Measurements from ENCODE around the gene NLGN1.

NLGN1 gene

DNA sequence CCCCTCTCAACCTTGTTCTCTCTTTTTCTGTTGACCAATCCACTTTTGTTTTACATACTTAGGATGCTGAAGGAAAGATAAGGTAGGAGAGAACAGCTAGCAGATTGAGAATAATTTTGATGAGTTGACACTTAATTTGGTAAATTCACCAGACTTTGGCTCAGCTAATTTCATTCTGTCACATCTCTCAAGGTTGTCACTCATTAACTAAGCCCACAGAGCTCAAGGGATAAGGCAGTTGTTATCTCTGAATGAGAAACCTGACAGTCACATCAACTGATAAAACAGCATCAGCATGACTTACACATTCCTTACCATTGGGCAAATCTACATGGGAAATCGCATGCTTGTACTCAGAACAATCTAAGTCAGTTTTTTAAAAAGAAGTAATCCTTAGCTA is 591.4 kb downstream of the NLGN1 start:
- DNase-seq (ENCODE audit: low read depth), result no peak

DNA sequence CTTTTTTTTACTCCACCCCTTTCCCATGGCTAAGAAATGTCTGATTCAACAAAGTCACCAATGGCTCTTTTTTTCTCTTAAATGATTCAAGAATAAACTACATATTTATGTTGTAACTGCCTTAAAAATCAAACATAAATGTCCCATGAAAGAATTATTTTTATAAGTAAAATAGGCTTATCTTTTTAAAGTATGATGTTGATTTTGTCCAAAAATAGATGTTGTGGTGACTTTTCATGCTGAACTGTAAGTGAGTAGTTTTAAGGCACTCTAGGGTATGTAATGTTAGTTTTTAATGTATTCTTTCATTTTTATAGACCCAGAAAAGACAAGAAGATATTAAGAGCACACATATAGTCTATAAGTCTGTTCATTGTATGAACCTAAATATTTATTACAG is 594.9 kb downstream of the NLGN1 start:
- no peak for DNase-seq (ENCODE audit: low read depth)

DNA sequence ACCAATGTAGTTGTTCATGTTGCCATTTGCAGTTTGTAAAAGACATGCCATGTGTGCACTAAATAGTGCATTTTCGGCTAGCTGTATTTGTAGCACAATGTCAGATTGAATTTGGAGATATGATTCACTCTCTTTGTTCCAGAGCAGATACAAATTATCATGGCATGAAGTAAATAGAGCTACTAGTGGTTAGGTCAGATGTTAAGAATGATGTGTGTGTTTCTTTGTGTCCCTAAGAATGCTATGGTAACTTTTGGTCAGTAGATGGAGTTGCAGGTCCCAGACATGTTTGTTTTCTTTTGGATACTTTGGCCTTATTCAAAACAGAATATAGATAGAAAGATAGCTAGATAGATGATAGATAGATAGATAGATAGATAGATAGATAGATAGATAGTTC is 595.8 kb downstream of the NLGN1 start:
- no peak for DNase-seq (ENCODE audit: low read depth)

- no peak for DNase-seq (ENCODE audit: low read depth)
Observed at GRCh38 chr3:174000675-174001074, 603.1 kb downstream of the NLGN1 start.

DNA sequence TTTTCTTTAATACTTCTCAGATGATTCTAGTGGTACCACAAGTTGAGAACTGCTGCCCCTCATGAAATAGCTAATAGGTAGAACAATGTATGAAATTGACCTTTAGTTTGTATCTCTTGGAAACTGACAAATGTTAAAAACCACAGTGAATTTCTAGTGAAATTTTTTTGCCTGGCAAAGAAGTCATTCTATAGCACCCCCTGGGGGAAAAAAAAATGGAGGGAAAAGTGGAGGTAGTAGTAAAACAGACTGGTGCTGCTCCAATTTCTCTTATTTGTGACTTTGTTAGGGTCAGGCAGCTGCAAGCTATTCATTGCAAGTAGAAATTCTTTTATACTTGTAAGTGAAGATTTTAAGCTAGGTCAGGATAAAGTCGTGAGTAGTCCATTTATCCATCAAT is 605.0 kb downstream of the NLGN1 start:
- DNase-seq (ENCODE audit: low read depth), result no peak

GRCh38 chr3:174010907-174011306 is 613.4 kb downstream of the NLGN1 start:
- DNase-seq (ENCODE audit: low read depth), result no peak

DNA sequence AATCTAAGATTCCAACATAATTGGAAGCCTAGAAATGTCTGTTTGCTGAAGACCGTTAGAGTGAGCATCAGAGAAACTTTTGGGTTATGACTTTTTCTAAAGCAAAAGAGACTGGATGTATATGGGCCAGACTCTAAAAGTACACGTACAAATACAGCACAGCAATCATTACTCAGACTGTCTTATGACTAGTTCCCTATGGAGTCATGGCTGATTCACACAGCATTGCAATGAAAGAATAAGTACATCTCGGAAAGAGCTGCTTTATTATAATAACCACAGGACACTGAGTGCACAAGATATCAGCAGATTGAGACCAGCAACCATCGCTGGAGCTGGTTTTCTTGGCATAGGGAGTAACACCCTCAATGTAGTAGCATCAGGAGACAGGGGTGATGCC is 618.6 kb downstream of the NLGN1 start:
- DNase-seq (ENCODE audit: low read depth), result no peak

DNA sequence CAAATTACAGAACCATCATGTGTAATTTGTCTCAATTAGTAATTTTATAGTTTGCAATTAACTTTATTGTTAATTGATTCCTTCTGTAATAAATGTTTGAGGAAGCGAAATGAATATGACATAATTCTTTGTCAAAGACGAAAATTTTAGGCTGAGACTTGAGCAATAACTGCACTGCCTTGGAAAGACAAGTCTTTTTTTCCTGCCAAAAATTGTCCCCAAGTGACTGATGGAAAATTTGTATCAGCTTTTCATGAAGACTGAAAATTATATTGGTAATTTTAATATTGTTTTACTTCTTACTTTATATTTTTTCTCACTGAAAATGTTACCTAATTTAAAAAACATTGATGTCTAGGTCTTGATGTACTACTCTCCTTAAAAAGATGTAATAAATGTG is 622.6 kb downstream of the NLGN1 start:
- DNase-seq (ENCODE audit: low read depth), result no peak

DNA sequence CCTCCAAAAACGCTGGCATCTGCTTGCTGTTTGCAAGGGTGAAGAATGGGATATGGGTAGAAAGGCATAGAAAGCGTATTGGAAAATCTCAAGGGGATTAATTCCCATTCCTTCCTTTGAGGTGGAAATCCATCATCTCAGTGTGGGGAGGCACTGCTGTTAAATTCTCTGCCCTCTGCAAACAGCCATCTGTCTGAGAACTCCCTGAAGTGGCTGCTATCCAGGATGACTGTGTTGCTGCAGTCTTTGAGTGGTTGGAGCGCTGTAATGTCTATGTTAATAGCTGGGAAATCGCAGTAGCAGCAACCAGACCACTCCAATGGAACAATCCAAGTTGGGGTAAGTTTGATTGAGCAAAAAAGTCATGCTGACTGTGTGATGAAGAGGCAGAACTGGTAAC is 625.9 kb downstream of the NLGN1 start:
- DNase-seq (ENCODE audit: low read depth), result no peak

DNA sequence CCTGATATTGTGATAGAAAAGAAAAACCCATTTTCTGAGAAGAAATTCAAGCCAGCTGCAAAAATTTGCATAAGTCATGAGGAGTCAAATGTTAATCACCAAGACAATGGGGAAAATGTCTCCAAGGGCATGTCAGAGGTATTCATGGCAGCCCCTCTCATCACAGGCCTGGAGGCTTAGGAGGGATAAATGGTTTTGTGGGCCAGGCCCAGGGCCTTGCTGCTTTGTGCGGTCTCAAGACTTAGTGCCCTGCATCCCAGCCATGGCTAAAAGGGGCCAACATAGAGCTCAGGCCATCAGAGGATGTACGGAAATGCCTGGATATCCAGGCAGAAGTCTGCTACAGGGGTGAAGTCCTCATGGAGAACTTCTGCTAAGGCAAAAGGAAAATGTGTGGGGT is 631.1 kb downstream of the NLGN1 start:
- no peak for DNase-seq (ENCODE audit: low read depth)

- DNase-seq (ENCODE audit: low read depth), result no peak
Observed at GRCh38 chr3:174035328-174035886, 637.9 kb downstream of the NLGN1 start.

DNA sequence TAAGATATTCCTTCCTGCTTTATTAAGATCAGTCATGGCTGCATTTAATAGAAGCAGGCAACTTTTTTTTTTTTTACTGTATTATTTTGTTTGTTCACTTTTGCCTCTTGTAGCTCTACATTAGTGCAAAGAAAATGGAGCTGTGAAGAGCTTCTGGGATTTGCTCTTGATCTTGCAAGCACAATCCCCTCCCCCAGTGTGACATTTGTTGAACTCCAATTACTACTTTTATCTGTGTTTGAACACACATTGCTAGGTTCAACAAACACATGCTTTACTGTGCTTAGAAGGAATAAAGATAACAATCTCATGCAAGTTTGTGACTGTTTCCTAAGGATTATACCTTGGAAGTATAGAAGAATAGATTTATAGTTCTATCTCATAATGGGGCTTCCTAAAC is 648.8 kb downstream of the NLGN1 start:
- DNase-seq (ENCODE audit: low read depth), result no peak

DNA sequence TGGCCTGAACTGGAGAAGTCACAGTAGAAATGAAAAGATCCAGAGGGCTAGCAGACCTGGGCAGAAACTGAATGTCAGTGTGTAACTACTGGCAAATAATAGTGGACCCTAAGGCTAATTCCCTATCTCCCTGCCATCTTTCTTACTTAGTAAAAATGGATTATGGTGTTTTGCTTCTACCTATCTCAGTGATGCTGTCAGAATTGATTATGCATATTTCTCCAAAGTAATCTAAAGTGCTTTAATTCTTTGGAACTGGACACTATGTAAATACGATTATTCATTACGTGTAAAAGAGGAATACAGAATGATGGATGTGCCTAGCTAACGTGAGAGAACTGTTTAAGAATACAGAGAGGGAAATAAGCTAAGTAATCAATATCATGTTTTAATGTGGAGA is 651.9 kb downstream of the NLGN1 start:
- no peak for DNase-seq (ENCODE audit: low read depth)

DNA sequence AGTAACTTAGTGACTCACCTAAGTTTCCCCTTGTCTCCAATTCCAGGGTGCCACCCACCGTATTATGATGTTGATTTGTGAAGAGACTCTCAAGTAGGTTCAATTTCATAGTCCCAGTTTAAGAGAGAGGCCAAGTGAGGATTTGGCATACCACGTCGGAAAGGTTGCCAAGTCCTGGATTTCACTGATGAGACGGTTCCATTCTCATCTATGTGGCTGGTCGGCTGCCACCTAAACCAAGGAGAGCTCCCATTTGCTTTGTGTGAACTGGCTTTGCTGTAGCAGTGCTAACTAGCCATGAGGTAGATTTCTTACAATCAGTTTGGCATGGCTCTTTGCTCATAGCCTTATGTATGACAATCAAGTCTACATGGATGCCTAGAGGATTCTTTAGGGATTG is 653.6 kb downstream of the NLGN1 start:
- DNase-seq (ENCODE audit: low read depth), result no peak

DNA sequence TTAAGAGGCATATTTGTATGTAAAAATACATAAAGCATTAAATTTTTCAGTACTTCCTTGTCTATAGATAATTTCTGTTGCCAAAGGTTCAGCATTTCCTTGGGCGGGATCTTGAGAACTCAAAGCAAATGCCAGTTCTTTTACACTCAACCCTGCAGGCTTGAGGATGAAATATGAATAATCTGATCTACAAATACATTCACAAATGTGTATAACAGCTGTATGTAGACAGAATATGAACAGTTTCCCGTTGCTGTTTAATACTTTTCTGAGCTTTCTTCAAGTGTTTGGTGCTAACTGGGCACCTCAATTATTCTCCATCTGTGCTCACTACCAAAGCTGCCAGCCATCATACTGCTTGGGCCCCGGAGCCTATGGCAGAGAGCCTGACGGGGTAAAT is 661.3 kb downstream of the NLGN1 start:
- no peak for DNase-seq (ENCODE audit: low read depth)

- no peak for DNase-seq (ENCODE audit: low read depth)
Observed at GRCh38 chr3:174060431-174060830, 662.9 kb downstream of the NLGN1 start.

GRCh38 chr3:174061162-174061561 is 663.6 kb downstream of the NLGN1 start:
- no peak for DNase-seq (ENCODE audit: low read depth)

DNA sequence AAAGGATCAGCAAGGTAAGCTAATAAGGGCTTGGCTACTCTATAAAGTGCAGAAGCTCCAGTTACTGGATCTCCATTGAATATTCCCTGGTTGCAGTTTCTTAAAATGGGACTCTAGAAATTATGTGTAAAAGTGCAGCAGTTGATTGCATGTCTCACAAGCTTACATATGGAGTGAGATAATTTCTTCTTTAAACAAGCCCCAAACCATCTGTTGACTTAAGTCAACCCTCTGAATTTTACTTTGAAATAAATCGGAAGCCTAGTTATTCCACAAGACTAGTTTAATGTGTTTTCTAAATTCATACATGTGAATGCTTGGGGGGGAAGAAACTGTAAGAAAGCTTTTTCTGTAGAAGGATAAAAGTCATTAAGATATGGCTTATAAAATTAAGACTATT is 664.2 kb downstream of the NLGN1 start:
- DNase-seq (ENCODE audit: low read depth), result no peak

- no peak for DNase-seq (ENCODE audit: low read depth)
Observed at GRCh38 chr3:174062923-174063322, 665.4 kb downstream of the NLGN1 start.

DNA sequence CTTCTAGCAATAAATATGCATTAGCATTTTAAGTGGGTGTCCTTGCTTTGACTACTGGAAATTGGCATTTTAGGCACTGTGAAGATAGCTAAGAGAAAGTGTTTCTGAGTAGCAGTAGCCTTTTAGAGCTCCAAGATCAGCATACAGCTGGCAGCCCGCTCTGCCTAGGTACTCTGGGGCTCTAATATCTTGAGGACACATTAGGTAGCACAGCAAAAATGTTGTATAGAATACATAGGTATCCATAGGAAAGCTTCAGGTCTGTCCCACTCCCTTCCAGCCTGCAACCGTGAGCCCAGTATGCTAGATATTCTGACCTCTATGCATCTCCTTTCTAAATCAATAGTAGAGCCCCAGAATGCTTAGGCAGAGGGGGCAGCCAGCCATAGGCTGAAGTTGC is 670.5 kb downstream of the NLGN1 start:
- no peak for DNase-seq (ENCODE audit: low read depth)

- DNase-seq (ENCODE audit: low read depth), result no peak
Observed at GRCh38 chr3:174072675-174073074, 675.1 kb downstream of the NLGN1 start.

GRCh38 chr3:174083706-174084105 is 686.2 kb downstream of the NLGN1 start:
- no peak for DNase-seq (ENCODE audit: low read depth)

GRCh38 chr3:174089592-174089991 is 692.0 kb downstream of the NLGN1 start:
- no peak for DNase-seq (ENCODE audit: low read depth)

DNA sequence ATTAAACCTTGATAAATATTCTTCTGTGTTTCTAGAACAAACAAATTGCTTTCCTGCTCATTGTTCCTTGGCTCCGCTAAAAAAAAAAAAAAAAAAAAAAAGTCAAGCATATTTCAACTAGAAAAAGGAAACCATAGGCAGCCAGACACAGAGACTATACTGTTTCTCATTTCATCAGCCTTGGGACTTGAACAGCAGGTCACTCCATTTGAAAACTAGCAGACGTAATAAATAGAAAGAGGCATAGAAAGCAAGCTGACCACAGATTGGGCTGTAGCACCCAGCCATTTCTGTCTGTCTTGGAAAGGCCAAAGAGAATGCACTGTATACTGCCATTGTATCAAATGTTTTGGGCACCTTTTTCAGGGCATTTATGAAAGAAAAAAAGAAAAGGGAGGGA is 697.1 kb downstream of the NLGN1 start:
- no peak for DNase-seq (ENCODE audit: low read depth)

DNA sequence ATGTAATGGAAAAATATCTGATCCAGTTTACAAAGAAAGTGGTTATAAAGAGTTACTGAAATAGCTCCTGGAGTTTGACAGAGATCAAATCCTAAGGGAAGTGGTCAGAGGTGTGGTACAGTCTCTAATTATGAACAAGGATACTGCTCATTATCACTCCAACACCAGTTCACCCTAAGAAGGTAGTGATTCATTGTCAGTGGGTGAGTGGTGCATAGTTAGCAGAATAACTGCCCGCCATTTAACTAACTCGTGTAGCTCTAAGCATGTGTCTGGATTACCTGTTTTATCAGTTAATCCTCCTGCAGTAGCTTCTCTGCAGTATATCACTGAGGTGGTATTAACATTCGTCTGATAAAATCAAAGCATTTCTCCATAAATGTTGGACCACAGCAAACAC is 700.1 kb downstream of the NLGN1 start:
- DNase-seq (ENCODE audit: low read depth), result no peak

Data from stimulated activated CD8-positive, alpha-beta memory T cell treated with anti-CD3 and anti-CD28 coated beads, Interleukin-12 subunit alpha, Interleukin-12 subunit beta, amount 100 ng/mL, for 1 hour (primary cell).